ENCODE measurements around the gene ATP2B3. TPM values are rescaled to one million over a fixed set of nuclear protein-coding genes. Genes with fewer than 3 reads are reported as not detected.
A peak's percentile ranks its signal among the peaks of the same experiment; 100 is the strongest.

Gene ATP2B3
- total and polyA plus RNA-seq, 9 of the 15 experiments (the other 6 are each of a cell fraction or from before 2014, with no cell fraction given), result 0.04 TPM; not detected in 8

- no peak overlapping the region for H3K27ac ChIP-seq (ENCODE audit: extremely low read depth, low read depth, low read length)
- ATAC-seq (no peak), FAIRE-seq (no peak), DNase-seq (ENCODE audit: extremely low read depth in 1 of 4, low spot score in 3 of 4) (no peak)
- H3K4me3 ChIP-seq, result no peak overlapping the region
- intact Hi-C loops (cut with micrococcal nuclease) (no loop called here), in situ Hi-C loops (cut with MboI) (no loop called here)
- no peak overlapping the region for H3K9ac ChIP-seq (ENCODE audit: insufficient read depth in 1 of 2, low read depth in 2 of 2, low read length in 2 of 2)
- TF ChIP-seq ZKSCAN1 (IDR thresholded peaks at IDR 0.05; ENCODE audit: low read depth, low read length) (0 out of 2 replicates have a peak, but pooled peaks have one; percentile 47), ZFP36 (IDR thresholded peaks at IDR 0.05; ENCODE audit: low read depth, low read length, partially characterized antibody) (no peak)
- no peaks in the 10 kb centered on the region for H3K9me1 ChIP-seq (ENCODE audit: control insufficient read depth, insufficient read depth, low read length)
- no TSS peak for BruUV-seq (replicated peaks)
- no peaks in the 10 kb centered on the region for H3K27me3 ChIP-seq (ENCODE audit: control insufficient read depth in 2 of 2, insufficient read depth in 2 of 2, low read length in 2 of 2)
- H2AFZ ChIP-seq (ENCODE audit: low read depth, low read length), result no peak overlapping the region
- no peak overlapping the region for H3K4me2 ChIP-seq (ENCODE audit: insufficient read depth, low read length)
- H3K79me2 ChIP-seq (ENCODE audit: control insufficient read depth, insufficient read depth, low read length), result no peaks in the 10 kb centered on the region
- POLR2A ChIA-PET, result interaction anchor here (1.0 kb wide), 1 partner anchor 15 kb away, joined by 4 read pairs; no protein-coding TSS in a partner anchor
- no peaks in the 10 kb centered on the region for H3K36me3 ChIP-seq (ENCODE audit: control insufficient read depth, insufficient read depth, low read length)
- 80% methylated on average over 7 of the region's 11 CpGs for WGBS (ENCODE audit: insufficient coverage, low coverage, missing lambda C conversion rate)
- CTCF ChIA-PET (ENCODE audit: low intra/inter-chr PET ratio), result no interaction called here
- no peaks in the 10 kb centered on the region for H4K20me1 ChIP-seq (replicated peaks; ENCODE audit: control insufficient read depth, insufficient read depth, low read length)
- H3K9me3 ChIP-seq (replicated peaks; ENCODE audit: control insufficient read depth, insufficient read depth, low read depth, low read length), result no peaks in the 10 kb centered on the region
- H3K4me1 ChIP-seq (replicated peaks in 1 of 2; ENCODE audit: control insufficient read depth in 2 of 2, insufficient read depth in 2 of 2, low read length in 2 of 2), result peaks cover 4 to 49% of the 10 kb centered on the region in 2 experiments; a peak in 4 of 5 replicates
These were observed 41.6 kb upstream of the ATP2B3 start for GRCh38 chrX:153475751-153476281.

GRCh38 chrX:153476666-153477363, 40.6 kb upstream of the ATP2B3 start:
- Histone ChIP-seq H3K9me1 (ENCODE audit: control insufficient read depth, insufficient read depth, low read length) (no peaks in the 10 kb centered on the region), H4K20me1 (replicated peaks; ENCODE audit: control insufficient read depth, insufficient read depth, low read length) (no peaks in the 10 kb centered on the region), H3K79me2 (ENCODE audit: control insufficient read depth, insufficient read depth, low read length) (no peaks in the 10 kb centered on the region), H3K4me2 (ENCODE audit: insufficient read depth, low read length) (no peak overlapping the region), H2AFZ (ENCODE audit: low read depth, low read length) (no peak overlapping the region), H3K27me3 (ENCODE audit: control insufficient read depth in 2 of 2, insufficient read depth in 2 of 2, low read length in 2 of 2) (no peaks in the 10 kb centered on the region), H3K9ac (ENCODE audit: insufficient read depth in 1 of 2, low read depth in 2 of 2, low read length in 2 of 2) (no peak overlapping the region; a peak in 1 of 4 replicates), H3K4me1 (replicated peaks in 1 of 2; ENCODE audit: control insufficient read depth in 2 of 2, insufficient read depth in 2 of 2, low read length in 2 of 2) (peaks cover 4 to 47% of the 10 kb centered on the region in 2 experiments; a peak in 4 of 5 replicates), H3K4me3 (no peak overlapping the region), H3K36me3 (ENCODE audit: control insufficient read depth, insufficient read depth, low read length) (no peaks in the 10 kb centered on the region), H3K9me3 (replicated peaks; ENCODE audit: control insufficient read depth, insufficient read depth, low read depth, low read length) (no peaks in the 10 kb centered on the region), H3K27ac (ENCODE audit: extremely low read depth, low read depth, low read length) (no peak overlapping the region)
- in situ Hi-C loops (cut with MboI), result no loop called here
- DNase-seq (ENCODE audit: extremely low read depth in 1 of 4, low spot score in 3 of 4) (no peak), ATAC-seq (no peak), FAIRE-seq (no peak)
- BruUV-seq (replicated peaks), result no TSS peak
- POLR2A ChIA-PET, result interaction anchor here (0.6 to 0.7 kb wide), 2 partner anchors 10 to 13 kb away, joined by 3 read pairs; no protein-coding TSS in a partner anchor
- intact Hi-C loops (cut with micrococcal nuclease), result no loop called here
- 54% methylated on average over 4 of the region's 16 CpGs for WGBS (ENCODE audit: insufficient coverage, low coverage, missing lambda C conversion rate)
- CTCF ChIA-PET (ENCODE audit: low intra/inter-chr PET ratio), result no interaction called here
- TF ChIP-seq HBP1 (CRISPR knock-in tag; IDR thresholded peaks at IDR 0.05) (no peak), MCM5 (IDR thresholded peaks at IDR 0.05; ENCODE audit: low read depth) (no peak), CREB3 (tag; conservative IDR thresholded peaks at IDR 0.05; ENCODE audit: low read depth) (no peak), SETDB1 (IDR thresholded peaks at IDR 0.05; ENCODE audit: low read length) (no peak), ATF7 (IDR thresholded peaks at IDR 0.05) (no peak), U2AF2 (optimal IDR thresholded peaks at IDR 0.05; ENCODE audit: low read depth, low read length) (no peak), HDAC1 (IDR thresholded peaks at IDR 0.05) (no peak), RNF2 (IDR thresholded peaks at IDR 0.05) (no peak), TCF15 (CRISPR knock-in tag; IDR thresholded peaks at IDR 0.05) (no peak), RCOR1 (IDR thresholded peaks at IDR 0.05; ENCODE audit: borderline replicate concordance in 1 of 2, low read depth in 2 of 2, low read length in 2 of 2) (no peak), MTA2 (IDR thresholded peaks at IDR 0.05; ENCODE audit: low read depth) (no peak)

Data from K562 (cell line).